KMS-11 (cell line): Measurements from ENCODE around the gene ELAVL1.
"Not testable (repeated sequence)": the region's sequence is repeated elsewhere in the genome, so short reads cannot be mapped to it uniquely, and the experiment has no call there.

ENCODE experiments used
- H2AFZ ChIP-seq: fragments of 200-600 bp; sonication (generic); 2 replicates; pipeline ENCODE4 v1.6.1; 2016; ENCODE audit warnings: antibody characterized with exemption, mixed run types, low read depth
- H3K27ac ChIP-seq: fragments of 200-600 bp; sonication (generic); 2 replicates; pipeline ENCODE4 v1.6.1; 2016; ENCODE audit warnings: mild to moderate bottlenecking, mixed run types
- H3K27me3 ChIP-seq: fragments of 200-600 bp; sonication (generic); 2 replicates; pipeline ENCODE4 v1.6.1; 2017; ENCODE audit warnings: mild to moderate bottlenecking, low read depth, mixed run types, moderate library complexity; ENCODE audit not compliant: insufficient read depth
- H3K36me3 ChIP-seq: fragments of 200-600 bp; sonication (generic); 2 replicates; pipeline ENCODE4 v1.6.1; 2017; ENCODE audit warnings: mild to moderate bottlenecking, mixed run types; ENCODE audit not compliant: insufficient read depth
- H3K4me1 ChIP-seq: fragments of 200-600 bp; sonication (generic); 2 replicates; pipeline ENCODE4 v1.6.1; 2016; ENCODE audit warnings: mild to moderate bottlenecking, low read depth, mixed run types; ENCODE audit not compliant: poor library complexity, severe bottlenecking
- H3K4me2 ChIP-seq: fragments of 200-600 bp; sonication (generic); 2 replicates; pipeline ENCODE4 v1.7.0; 2016; ENCODE audit warnings: mild to moderate bottlenecking, mixed run types
- H3K4me3 ChIP-seq: fragments of 200-600 bp; sonication (generic); IDR thresholded peaks from 2 replicates; pipeline ENCODE4 v1.6.1; 2017; ENCODE audit warnings: low read depth, low read length, mixed read lengths; ENCODE audit not compliant: insufficient read depth
- H3K79me2 ChIP-seq: fragments of 200-600 bp; sonication (generic); 2 replicates; pipeline ENCODE4 v1.6.1; 2016; ENCODE audit warnings: low read depth, mixed run types; ENCODE audit not compliant: insufficient read depth
- H3K9ac ChIP-seq: fragments of 200-600 bp; sonication (generic); 2 replicates; pipeline ENCODE4 v1.6.1; 2016; ENCODE audit warnings: mild to moderate bottlenecking, mixed run types
- H4K20me1 ChIP-seq: fragments of 200-600 bp; sonication (generic); 2 replicates; pipeline ENCODE4 v1.6.1; 2016; ENCODE audit warnings: mild to moderate bottlenecking, mixed run types; ENCODE audit not compliant: insufficient read depth
- TF ChIP-seq, protein P1 (sequence below): fragments of 200-600 bp; sonication (generic); conservative IDR thresholded peaks from 2 replicates; pipeline ENCODE4 v1.6.1; 2017; ENCODE audit warnings: low read depth, mild to moderate bottlenecking, antibody characterized with exemption, low read length, moderate library complexity, mixed read lengths

ELAVL1 gene

DNA sequence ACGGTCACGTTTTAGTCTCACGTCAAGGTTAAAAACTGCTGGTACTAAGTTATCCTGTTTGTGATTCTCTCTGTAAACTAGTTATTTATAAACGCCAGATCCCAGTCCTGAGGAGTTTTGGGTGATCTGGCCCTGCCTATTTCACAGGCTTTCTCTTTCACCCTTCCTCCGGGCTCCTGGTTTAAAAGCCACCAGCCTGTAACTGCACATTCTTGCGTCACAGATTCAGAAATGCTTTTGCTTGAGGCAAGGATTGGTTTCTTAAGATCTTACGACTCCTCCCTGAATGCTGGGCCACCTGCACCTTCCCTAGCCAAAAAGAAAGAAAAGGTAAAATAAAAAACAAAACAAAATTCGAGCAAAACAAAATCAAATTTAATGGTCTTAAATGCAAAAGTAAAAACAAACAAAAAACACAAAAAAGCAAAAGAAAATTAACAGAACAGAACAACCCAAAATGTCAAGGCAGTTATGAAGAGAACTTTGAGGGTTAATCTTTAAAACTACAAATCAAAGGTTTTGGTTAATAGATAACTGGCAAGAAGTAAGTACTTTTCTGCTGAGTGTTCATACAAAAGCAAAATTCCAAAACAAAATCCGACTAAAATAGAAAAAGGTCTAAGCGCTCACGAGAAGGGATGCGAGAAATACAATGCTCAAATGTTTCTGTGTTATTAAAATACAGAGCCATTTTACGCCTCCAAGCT, 43.4 kb downstream of the ELAVL1 start:
- TF ChIP-seq, protein P1, sequence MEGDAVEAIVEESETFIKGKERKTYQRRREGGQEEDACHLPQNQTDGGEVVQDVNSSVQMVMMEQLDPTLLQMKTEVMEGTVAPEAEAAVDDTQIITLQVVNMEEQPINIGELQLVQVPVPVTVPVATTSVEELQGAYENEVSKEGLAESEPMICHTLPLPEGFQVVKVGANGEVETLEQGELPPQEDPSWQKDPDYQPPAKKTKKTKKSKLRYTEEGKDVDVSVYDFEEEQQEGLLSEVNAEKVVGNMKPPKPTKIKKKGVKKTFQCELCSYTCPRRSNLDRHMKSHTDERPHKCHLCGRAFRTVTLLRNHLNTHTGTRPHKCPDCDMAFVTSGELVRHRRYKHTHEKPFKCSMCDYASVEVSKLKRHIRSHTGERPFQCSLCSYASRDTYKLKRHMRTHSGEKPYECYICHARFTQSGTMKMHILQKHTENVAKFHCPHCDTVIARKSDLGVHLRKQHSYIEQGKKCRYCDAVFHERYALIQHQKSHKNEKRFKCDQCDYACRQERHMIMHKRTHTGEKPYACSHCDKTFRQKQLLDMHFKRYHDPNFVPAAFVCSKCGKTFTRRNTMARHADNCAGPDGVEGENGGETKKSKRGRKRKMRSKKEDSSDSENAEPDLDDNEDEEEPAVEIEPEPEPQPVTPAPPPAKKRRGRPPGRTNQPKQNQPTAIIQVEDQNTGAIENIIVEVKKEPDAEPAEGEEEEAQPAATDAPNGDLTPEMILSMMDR = no peak
- H3K4me2 ChIP-seq = no peak overlapping the region
- no peaks in the 10 kb centered on the region for H3K79me2 ChIP-seq
- no peaks in the 10 kb centered on the region for H3K4me1 ChIP-seq
- no peak overlapping the region for H3K27ac ChIP-seq
- 0 out of 2 replicates have a peak, but pooled peaks cover 4% of the 10 kb centered on the region for H3K36me3 ChIP-seq
- H3K9ac ChIP-seq = no peak overlapping the region
- H2AFZ ChIP-seq = no peak overlapping the region
- H3K27me3 ChIP-seq = no peaks in the 10 kb centered on the region
- H3K4me3 ChIP-seq = no peak overlapping the region
- H4K20me1 ChIP-seq = no peaks in the 10 kb centered on the region

- not testable (repeated sequence) for H3K27me3 ChIP-seq, H4K20me1 ChIP-seq, H3K4me1 ChIP-seq, H3K27ac ChIP-seq, H3K4me2 ChIP-seq, H2AFZ ChIP-seq, H3K4me3 ChIP-seq, H3K79me2 ChIP-seq, H3K9ac ChIP-seq, H3K36me3 ChIP-seq
Observed at GRCh38 chr19:7961082-7961481, 44.4 kb downstream of the ELAVL1 start.

DNA sequence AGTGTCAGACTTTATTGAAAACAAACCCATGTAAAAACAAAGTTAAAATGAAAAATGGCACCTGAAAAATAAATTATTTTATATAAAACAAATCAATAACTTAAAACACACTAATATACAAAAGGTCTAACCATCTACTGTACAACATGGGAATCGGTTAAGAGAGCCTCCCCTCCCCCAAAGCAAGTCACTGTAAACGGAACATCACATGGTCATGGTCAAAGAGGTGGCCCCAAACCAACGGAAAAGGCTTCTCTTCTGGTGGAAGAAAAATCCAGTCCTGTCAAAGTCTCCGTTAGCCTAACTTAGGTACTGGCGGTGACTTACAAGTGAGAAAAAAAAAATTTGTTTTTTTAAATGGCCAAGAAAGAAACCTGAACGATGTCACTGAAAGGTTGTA, 46.2 kb downstream of the ELAVL1 start:
- H3K9ac ChIP-seq = no peak overlapping the region
- TF ChIP-seq, protein P1 = no peak
- no peaks in the 10 kb centered on the region for H3K79me2 ChIP-seq
- H3K4me3 ChIP-seq = no peak overlapping the region
- H3K36me3 ChIP-seq = 0 out of 2 replicates have a peak, but pooled peaks cover 4% of the 10 kb centered on the region
- no peaks in the 10 kb centered on the region for H4K20me1 ChIP-seq
- H3K27me3 ChIP-seq = no peaks in the 10 kb centered on the region
- no peak overlapping the region for H3K4me2 ChIP-seq
- no peaks in the 10 kb centered on the region for H3K4me1 ChIP-seq
- H2AFZ ChIP-seq = no peak overlapping the region
- H3K27ac ChIP-seq = no peak overlapping the region

GRCh38 chr19:7955696-7956095, 49.7 kb downstream of the ELAVL1 start:
- H3K27ac ChIP-seq = no peak overlapping the region
- H3K36me3 ChIP-seq = no peaks in the 10 kb centered on the region
- no peaks in the 10 kb centered on the region for H3K79me2 ChIP-seq
- TF ChIP-seq, protein P1 = no peak
- no peaks in the 10 kb centered on the region for H3K27me3 ChIP-seq
- H3K9ac ChIP-seq = no peak overlapping the region
- H3K4me3 ChIP-seq = no peak overlapping the region
- no peak overlapping the region for H3K4me2 ChIP-seq
- H4K20me1 ChIP-seq = no peaks in the 10 kb centered on the region
- H2AFZ ChIP-seq = no peak overlapping the region
- H3K4me1 ChIP-seq = no peaks in the 10 kb centered on the region

DNA sequence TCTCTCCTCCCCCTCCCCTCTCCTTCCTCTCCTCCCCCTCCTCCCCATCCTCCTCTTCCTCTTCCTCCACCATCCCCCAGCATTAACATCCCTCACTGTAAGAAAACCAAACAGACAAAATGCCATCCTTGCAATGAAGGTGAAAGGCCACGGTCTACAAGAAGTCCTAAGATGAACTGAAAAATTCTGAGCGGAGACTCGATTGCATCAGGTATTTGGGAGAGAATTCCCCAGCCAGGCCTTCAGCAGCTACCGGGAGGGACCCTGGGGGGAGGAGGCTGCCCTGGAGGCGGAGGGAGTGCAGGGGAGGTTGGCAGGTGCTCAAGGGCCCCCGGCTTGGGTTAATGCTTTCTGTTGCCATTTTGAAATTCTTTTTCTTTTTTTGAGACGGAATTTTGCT, 51.9 kb downstream of the ELAVL1 start:
- Histone ChIP-seq H3K4me3 (no peak overlapping the region), H3K79me2 (no peaks in the 10 kb centered on the region), H3K27me3 (no peaks in the 10 kb centered on the region), H3K27ac (no peak overlapping the region), H3K4me1 (no peaks in the 10 kb centered on the region), H3K4me2 (no peak overlapping the region), H2AFZ (no peak overlapping the region), H4K20me1 (no peaks in the 10 kb centered on the region), H3K9ac (no peak overlapping the region), H3K36me3 (no peaks in the 10 kb centered on the region)
- TF ChIP-seq, protein P1 = no peak
